Inflammatory macrophage (primary cell): ENCODE data around the gene PYHIN1.

Experiments used
- DNase-seq, 2 donors: peaks; one replicate each; pipeline ENCODE4 v3.0.0-alpha.2; 2020 to 2022

PYHIN1 gene

GRCh38 chr1:159015440-159015909 lies 84.1 kb downstream of the PYHIN1 start:
- peak; percentile 97 for DNase-seq

GRCh38 chr1:159023723-159024122 lies 92.4 kb downstream of the PYHIN1 start:
- DNase-seq = no peak

GRCh38 chr1:159025043-159025442 lies 93.7 kb downstream of the PYHIN1 start:
- DNase-seq = no peak
